ENCODE data around the gene TREML1. TPM values are rescaled to one million over a fixed set of nuclear protein-coding genes. Genes with fewer than 3 reads are reported as not detected.

Gene TREML1
- total RNA-seq, 4 donors from 2014 or later: not detected

DNA sequence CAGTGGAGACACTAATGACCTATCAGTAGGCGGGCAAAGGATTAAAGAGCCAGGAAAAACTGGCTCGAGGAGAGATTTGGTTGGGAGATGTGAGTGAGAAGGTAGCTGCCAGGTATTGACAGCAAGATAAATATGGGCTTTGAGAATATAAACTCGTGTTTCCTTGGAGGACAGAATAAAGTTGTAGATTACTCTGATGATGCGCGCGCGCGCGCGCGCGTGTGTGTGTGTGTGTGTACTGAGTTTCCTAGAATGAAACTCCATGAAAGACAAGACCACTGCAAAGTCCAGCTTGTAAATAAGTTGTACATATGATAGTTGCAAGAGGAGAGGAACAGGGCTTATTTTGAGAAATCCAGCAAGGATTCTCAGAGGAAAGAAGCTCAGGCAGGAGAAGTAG, 22.0 kb upstream of the TREML1 start:
- Histone ChIP-seq H3K9me3 (no peaks in the 10 kb centered on the region), H3K4me3 (no peak overlapping the region), H3K36me3 (no peaks in the 10 kb centered on the region), H3K27me3 (no peaks in the 10 kb centered on the region), H3K4me1 (no peaks in the 10 kb centered on the region), H3K27ac (no peak overlapping the region)
- TF ChIP-seq, protein P1, sequence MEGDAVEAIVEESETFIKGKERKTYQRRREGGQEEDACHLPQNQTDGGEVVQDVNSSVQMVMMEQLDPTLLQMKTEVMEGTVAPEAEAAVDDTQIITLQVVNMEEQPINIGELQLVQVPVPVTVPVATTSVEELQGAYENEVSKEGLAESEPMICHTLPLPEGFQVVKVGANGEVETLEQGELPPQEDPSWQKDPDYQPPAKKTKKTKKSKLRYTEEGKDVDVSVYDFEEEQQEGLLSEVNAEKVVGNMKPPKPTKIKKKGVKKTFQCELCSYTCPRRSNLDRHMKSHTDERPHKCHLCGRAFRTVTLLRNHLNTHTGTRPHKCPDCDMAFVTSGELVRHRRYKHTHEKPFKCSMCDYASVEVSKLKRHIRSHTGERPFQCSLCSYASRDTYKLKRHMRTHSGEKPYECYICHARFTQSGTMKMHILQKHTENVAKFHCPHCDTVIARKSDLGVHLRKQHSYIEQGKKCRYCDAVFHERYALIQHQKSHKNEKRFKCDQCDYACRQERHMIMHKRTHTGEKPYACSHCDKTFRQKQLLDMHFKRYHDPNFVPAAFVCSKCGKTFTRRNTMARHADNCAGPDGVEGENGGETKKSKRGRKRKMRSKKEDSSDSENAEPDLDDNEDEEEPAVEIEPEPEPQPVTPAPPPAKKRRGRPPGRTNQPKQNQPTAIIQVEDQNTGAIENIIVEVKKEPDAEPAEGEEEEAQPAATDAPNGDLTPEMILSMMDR (IDR thresholded peaks at IDR 0.05): no peak
- no peak for TF ChIP-seq POLR2AphosphoS5 (IDR thresholded peaks at IDR 0.05)
- TF ChIP-seq POLR2A (IDR thresholded peaks at IDR 0.05): no peak
- no peak for TF ChIP-seq EP300 (IDR thresholded peaks at IDR 0.05; ENCODE audit: low read depth)
- 89 to 92% methylated on average over 12 of the region's 12 CpGs for WGBS, 2 donors (ENCODE audit: low coverage in 1 of 2)
- DNase-seq: no peak
- in situ Hi-C loops (cut with MboI; ENCODE audit: low pct_ligation_motif_present in 1 of 4, low pct_unique_long_range_greater_than_20kb in 1 of 4, low sequenced_read_pairs in 3 of 4) (no loop called here), intact Hi-C loops (cut with DNase I; ENCODE audit: low total_unique reads) (no loop called here)

GRCh38 chr6:41175084-41175483, 20.9 kb upstream of the TREML1 start:
- Histone ChIP-seq H3K27me3 (no peaks in the 10 kb centered on the region), H3K4me3 (no peak overlapping the region), H3K9me3 (no peaks in the 10 kb centered on the region), H3K27ac (no peak overlapping the region), H3K36me3 (no peaks in the 10 kb centered on the region), H3K4me1 (no peaks in the 10 kb centered on the region)
- intact Hi-C loops (cut with DNase I; ENCODE audit: low total_unique reads) (no loop called here), in situ Hi-C loops (cut with MboI; ENCODE audit: low pct_ligation_motif_present in 1 of 4, low pct_unique_long_range_greater_than_20kb in 1 of 4, low sequenced_read_pairs in 3 of 4) (no loop called here)
- DNase-seq: no peak
- 100% methylated on average over 1 of the region's 1 CpG for WGBS, 2 donors (ENCODE audit: low coverage in 1 of 2)
- TF ChIP-seq POLR2A (IDR thresholded peaks at IDR 0.05) (no peak), POLR2AphosphoS5 (IDR thresholded peaks at IDR 0.05) (no peak), EP300 (IDR thresholded peaks at IDR 0.05; ENCODE audit: low read depth) (no peak)
- TF ChIP-seq, protein P1 (IDR thresholded peaks at IDR 0.05): no peak

- Histone ChIP-seq H3K27ac (no peak overlapping the region), H3K9me3 (no peaks in the 10 kb centered on the region), H3K36me3 (no peaks in the 10 kb centered on the region), H3K27me3 (no peaks in the 10 kb centered on the region), H3K4me3 (no peak overlapping the region), H3K4me1 (no peaks in the 10 kb centered on the region)
- intact Hi-C loops (cut with DNase I; ENCODE audit: low total_unique reads) (no loop called here), in situ Hi-C loops (cut with MboI; ENCODE audit: low pct_ligation_motif_present in 1 of 4, low pct_unique_long_range_greater_than_20kb in 1 of 4, low sequenced_read_pairs in 3 of 4) (no loop called here)
- no peak for DNase-seq
- WGBS, 2 donors (ENCODE audit: low coverage in 1 of 2): 47 to 63% methylated on average over 2 of the region's 2 CpGs
- no peak for TF ChIP-seq POLR2A (IDR thresholded peaks at IDR 0.05)
- no peak for TF ChIP-seq POLR2AphosphoS5 (IDR thresholded peaks at IDR 0.05)
- TF ChIP-seq, protein P1 (IDR thresholded peaks at IDR 0.05): no peak
- no peak for TF ChIP-seq EP300 (IDR thresholded peaks at IDR 0.05; ENCODE audit: low read depth)
Measured at GRCh38 chr6:41174610-41175009, 20.5 kb upstream of the TREML1 start.

- no peaks in the 10 kb centered on the region for H3K27me3 ChIP-seq
- in situ Hi-C loops (cut with MboI; ENCODE audit: low pct_ligation_motif_present in 1 of 4, low pct_unique_long_range_greater_than_20kb in 1 of 4, low sequenced_read_pairs in 3 of 4) (no loop called here), intact Hi-C loops (cut with DNase I; ENCODE audit: low total_unique reads) (no loop called here)
- no peak for DNase-seq
- 18 to 50% methylated on average over 1 to 3 of the region's 3 CpGs for WGBS, 2 donors (ENCODE audit: low coverage in 1 of 2)
- no peaks in the 10 kb centered on the region for H3K9me3 ChIP-seq
- no peaks in the 10 kb centered on the region for H3K36me3 ChIP-seq
- TF ChIP-seq POLR2AphosphoS5 (IDR thresholded peaks at IDR 0.05) (no peak), EP300 (IDR thresholded peaks at IDR 0.05; ENCODE audit: low read depth) (no peak), POLR2A (IDR thresholded peaks at IDR 0.05) (no peak)
- TF ChIP-seq, protein P1 (IDR thresholded peaks at IDR 0.05): no peak
- no peaks in the 10 kb centered on the region for H3K4me1 ChIP-seq
- no peak overlapping the region for H3K4me3 ChIP-seq
- H3K27ac ChIP-seq: no peak overlapping the region
Measured at GRCh38 chr6:41171908-41172307, 17.8 kb upstream of the TREML1 start.
